Lower leg skin (tissue), 4 donors: ENCODE data around the gene LCA5L. TPM values are rescaled to one million over a fixed set of nuclear protein-coding genes. Genes with fewer than 3 reads are reported as not detected.

ENCODE experiments used
- DNase-seq, 2 donors: peaks; one replicate each; pipeline ENCODE4 v3.0.0-alpha.2; 2019; ENCODE audit warnings: low spot score in 2 of 2
- H3K4me3 ChIP-seq: fragments of 200-600 bp; sonication (generic); 2 replicates; pipeline ENCODE4 v1.5.1; 2017; ENCODE audit warnings: mild to moderate bottlenecking, low read depth; ENCODE audit not compliant: poor library complexity, severe bottlenecking
- POLR2A ChIP-seq, 2 donors: fragments of 450-650 bp; IDR thresholded peaks; one replicate each; pipeline ENCODE4 v1.6.1; 2016 to 2017; ENCODE audit warnings: antibody characterized with exemption in 2 of 2, mild to moderate bottlenecking in 1 of 2, moderate library complexity in 1 of 2
- WGBS, 2 donors: methylation state at CpG; one replicate each; pipeline ENCODE4 v1.1.5; 2018; 5-methylcytosine and 5-hydroxymethylcytosine counted together
- intact Hi-C: fragments of 100-400 bp; cut with DNase I; formaldehyde crosslinking; loops from one replicate; pipeline ENCODE4 v1.15.0; 2023; ENCODE audit warnings: low total_unique reads
- total RNA-seq, 4 donors: library from RNA; depleted of rRNA; stranded (reverse); fragments of >200 nt; gene quantifications; one replicate each; pipeline ENCODE4 v1.1.0, GENCODE V29; 2016
- TF ChIP-seq, protein P1 (sequence below), 3 donors: fragments of 450-650 bp; IDR thresholded peaks; one replicate each; pipeline ENCODE4 v1.5.1; 2016; ENCODE audit warnings: antibody characterized with exemption in 3 of 3, mild to moderate bottlenecking in 3 of 3, moderate library complexity in 2 of 3

Gene LCA5L
- total RNA-seq, 4 donors from 2014 or later, result 0.30 to 0.81 (median 0.79) TPM; not detected in 1

DNA sequence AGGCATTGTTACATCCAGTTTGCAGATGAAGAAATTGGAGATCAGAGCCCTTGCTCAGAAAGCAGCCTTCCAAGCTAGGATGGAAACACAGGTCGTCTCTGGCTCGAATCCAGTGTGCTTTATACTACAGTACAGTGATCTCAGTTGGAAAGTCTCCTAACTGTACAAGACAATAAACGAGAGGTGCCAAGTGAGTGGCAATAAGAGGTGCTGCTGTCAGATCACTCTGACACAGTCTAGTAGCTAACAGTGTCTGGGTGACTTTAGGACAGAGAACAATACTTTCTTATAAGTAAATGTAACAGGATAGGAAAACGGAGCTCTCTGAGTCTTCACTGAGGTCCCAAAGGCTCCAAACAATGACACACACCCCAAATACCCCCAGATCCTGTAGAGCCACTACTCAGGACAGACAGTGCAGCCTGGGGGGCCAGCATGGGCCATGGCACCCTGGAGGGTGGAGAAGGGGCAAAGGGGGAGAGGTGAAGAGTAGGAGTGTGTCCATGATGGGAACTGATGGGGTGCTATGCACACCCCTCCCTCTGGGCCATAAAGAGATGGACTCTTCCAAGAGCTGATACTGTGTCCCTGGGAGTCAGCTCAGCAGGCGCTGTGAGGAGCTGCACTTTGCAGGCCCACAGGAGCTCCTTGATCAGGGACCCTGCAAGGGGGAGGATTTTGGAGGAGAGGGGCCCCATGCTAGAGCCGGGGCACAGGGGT lies 9.5 kb upstream of the LCA5L start:
- TF ChIP-seq POLR2A (IDR thresholded peaks at IDR 0.05), result no peak
- TF ChIP-seq, protein P1, sequence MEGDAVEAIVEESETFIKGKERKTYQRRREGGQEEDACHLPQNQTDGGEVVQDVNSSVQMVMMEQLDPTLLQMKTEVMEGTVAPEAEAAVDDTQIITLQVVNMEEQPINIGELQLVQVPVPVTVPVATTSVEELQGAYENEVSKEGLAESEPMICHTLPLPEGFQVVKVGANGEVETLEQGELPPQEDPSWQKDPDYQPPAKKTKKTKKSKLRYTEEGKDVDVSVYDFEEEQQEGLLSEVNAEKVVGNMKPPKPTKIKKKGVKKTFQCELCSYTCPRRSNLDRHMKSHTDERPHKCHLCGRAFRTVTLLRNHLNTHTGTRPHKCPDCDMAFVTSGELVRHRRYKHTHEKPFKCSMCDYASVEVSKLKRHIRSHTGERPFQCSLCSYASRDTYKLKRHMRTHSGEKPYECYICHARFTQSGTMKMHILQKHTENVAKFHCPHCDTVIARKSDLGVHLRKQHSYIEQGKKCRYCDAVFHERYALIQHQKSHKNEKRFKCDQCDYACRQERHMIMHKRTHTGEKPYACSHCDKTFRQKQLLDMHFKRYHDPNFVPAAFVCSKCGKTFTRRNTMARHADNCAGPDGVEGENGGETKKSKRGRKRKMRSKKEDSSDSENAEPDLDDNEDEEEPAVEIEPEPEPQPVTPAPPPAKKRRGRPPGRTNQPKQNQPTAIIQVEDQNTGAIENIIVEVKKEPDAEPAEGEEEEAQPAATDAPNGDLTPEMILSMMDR (IDR thresholded peaks at IDR 0.05), result no peak
- no peak overlapping the region for H3K4me3 ChIP-seq
- no peak for DNase-seq
- 55 to 71% methylated on average over 6 of the region's 6 CpGs for WGBS, 2 donors
- intact Hi-C loops, result no loop called here

DNA sequence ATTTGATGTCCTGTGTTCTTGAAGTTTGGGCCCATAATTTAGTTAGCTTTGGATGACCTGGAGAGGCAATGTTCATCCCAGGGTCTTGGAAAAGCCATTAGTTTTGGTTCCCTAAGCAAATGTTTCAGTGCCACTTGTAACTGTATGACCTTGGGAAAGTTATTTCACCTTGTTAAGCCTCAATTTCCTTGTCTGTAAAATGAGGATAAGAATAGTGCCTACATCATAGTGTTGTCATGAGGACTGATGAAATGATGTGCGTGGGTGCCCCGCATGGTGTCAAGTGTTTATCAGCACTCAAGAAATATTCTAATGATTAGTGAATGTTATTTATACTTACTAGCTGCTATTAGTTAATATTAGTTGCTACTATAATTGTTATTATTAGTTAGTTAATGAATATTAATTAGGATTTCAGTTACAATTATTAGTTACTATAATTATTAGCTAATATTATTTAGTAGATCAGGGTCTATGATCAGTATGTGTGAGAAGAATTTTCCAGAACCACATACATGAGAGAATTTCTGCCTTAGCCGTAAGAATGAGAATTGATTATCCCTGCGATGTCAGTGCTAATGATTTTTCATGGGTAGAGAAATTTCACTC lies 8.1 kb upstream of the LCA5L start:
- WGBS, 2 donors, result 97% methylated on average over 4 of the region's 4 CpGs
- no peak overlapping the region for H3K4me3 ChIP-seq
- no peak for DNase-seq
- no peak for TF ChIP-seq POLR2A (IDR thresholded peaks at IDR 0.05)
- TF ChIP-seq, protein P1 (IDR thresholded peaks at IDR 0.05), result no peak
- intact Hi-C loops, result no loop called here

DNA sequence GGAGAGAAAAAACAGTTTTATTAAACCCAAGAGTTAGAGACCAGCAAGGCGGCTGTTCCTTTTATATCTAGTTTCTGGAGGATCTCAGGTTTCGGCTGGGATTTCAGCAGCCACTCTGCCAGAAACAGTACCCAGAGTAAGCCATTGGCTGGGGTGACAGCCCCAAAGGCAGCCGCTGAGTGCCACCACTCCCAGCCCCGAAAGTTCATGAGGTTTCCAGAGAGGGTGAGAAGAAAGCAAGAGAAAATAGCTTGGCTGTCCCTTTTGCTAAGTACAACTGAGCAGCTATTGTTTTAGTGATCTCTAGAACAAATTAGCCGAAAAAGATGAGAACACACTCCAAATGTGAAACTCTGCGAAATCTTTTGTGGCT lies 7.4 kb upstream of the LCA5L start:
- TF ChIP-seq, protein P1 (IDR thresholded peaks at IDR 0.05), result no peak
- TF ChIP-seq POLR2A (IDR thresholded peaks at IDR 0.05), result no peak
- WGBS, 2 donors, result 86% methylated on average over 6 of the region's 6 CpGs
- no peak for DNase-seq
- H3K4me3 ChIP-seq, result no peak overlapping the region
- intact Hi-C loops, result no loop called here

DNA sequence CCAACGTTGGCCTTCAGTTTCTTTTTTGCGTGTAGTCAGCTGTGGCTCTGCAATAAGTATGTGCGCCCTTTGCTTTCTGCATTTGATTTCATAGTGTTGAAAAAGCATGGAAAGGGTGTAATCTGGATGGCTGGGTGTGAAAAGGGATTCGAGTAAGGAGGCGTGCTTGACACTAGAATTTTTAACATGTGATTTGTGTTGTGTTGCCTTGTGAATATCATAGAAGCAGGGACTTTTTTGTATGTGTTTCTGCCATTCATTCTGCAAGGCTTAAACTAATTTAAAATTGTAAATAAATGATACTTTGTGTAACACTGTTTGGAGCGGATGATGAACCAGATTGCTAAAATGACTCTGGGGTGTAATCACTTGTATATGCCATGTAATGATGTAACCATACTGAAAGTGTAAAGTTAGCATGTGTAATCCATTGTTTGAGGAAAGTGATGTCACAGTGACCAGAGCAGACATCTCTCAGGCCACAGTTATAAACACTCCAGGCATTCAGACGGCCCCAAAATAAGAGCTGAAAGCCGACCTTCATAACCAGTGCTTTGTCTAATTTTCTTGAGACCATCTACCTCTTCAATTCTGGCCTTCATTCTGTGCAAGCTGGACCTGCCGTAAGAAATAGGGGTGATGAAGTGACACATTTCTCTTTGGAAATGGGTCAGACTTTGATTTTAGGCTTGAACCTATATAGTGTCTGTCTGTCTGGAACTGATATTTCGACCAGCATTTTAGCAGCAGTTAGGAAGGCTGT lies 6.8 kb upstream of the LCA5L start:
- no peak overlapping the region for H3K4me3 ChIP-seq
- WGBS, 2 donors, result 62 to 70% methylated on average over 10 of the region's 10 CpGs
- intact Hi-C loops, result no loop called here
- no peak for DNase-seq
- TF ChIP-seq POLR2A (IDR thresholded peaks at IDR 0.05), result no peak
- TF ChIP-seq, protein P1 (IDR thresholded peaks at IDR 0.05), result no peak

DNA sequence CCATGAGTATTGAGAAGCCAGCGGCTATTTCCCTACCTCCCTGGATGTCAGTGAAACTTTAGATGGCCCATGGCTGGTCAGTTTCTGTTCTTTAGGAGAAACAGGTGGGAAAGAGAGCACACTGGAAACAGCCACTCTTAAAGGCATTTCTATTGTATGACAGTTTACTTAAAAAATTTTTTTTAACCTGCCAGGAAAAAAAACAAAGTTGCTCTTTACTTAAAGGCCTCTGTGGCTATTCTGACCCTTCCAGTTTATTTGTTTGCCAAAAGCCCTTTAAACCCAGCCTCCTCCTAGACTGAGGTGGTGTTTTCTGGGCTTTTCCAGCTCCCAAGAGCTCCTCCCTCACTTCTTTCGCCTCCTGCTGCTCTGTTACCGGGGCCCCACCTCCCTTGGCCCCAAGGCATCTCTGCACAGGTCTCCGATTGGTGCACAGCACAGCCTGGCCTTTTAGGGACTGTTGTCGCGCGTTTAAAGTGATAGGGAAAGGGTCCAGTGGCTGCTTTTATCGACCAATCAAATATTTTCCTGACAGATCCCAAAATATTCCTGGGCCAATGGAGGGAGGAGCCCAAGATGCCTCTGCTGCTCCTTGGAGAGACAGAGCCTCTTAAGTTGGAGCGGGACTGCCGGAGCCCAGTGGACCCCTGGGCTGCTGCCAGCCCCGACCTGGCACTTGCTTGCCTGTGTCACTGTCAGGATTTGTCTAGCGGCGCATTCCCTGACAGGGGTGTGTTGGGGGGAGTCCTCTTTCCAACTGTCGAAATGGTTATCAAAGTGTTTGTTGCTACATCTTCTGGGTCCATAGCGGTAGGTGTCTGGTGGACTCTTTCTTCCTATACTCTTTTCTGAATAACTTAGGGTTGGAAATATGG lies 6.0 kb upstream of the LCA5L start, which contains the start of gene SH3BGR:
SH3BGR (plus strand) TSS at position 639 of the 875 bp plus-strand sequence; CDS start at position 766, 127 bp downstream.
- no peak within 1 kb of the TSS for H3K4me3 ChIP-seq
- TF ChIP-seq, protein P1 (IDR thresholded peaks at IDR 0.05), result no peak
- TF ChIP-seq POLR2A (IDR thresholded peaks at IDR 0.05), result no peak
- no peak for DNase-seq
- intact Hi-C loops, result no loop called here
- WGBS, 2 donors, result 46 to 66% methylated on average over 15 of the region's 15 CpGs
